CD14-positive monocyte (primary cell): ENCODE measurements around the gene CAMKK1. TPM values are rescaled to one million over a fixed set of nuclear protein-coding genes. Genes with fewer than 3 reads are reported as not detected.

ENCODE experiments used
- DNase-seq, 3 donors: peaks; one replicate each; pipeline ENCODE4 v3.0.0-alpha.2; 2011 to 2022
- H2AFZ ChIP-seq: 2 replicates; pipeline ENCODE4 v1.6.0; 2012; ENCODE audit warnings: mild to moderate bottlenecking, low read depth, low read length, inconsistent platforms; ENCODE audit not compliant: insufficient read depth, poor library complexity, severe bottlenecking
- H3K27ac ChIP-seq, 2 donors: 1 replicate in 1 of 2; 2 replicates in 1 of 2; pipeline ENCODE4 v1.5.1; 2012 to 2013; ENCODE audit warnings: low read length in 2 of 2, control low read depth in 1 of 2, inconsistent platforms in 1 of 2, low read depth in 1 of 2, mild to moderate bottlenecking in 1 of 2
- H3K27me3 ChIP-seq, 2 donors: one replicate each; pipeline versions ENCODE4 v1.6.0 to v1.6.1; 2011 to 2013; ENCODE audit warnings: low read length in 2 of 2; ENCODE audit not compliant: control insufficient read depth in 2 of 2, insufficient read depth in 2 of 2
- H3K36me3 ChIP-seq, 2 donors: replicated peaks in 1 of 2; 1 replicate in 1 of 2; 2 replicates in 1 of 2; pipeline versions ENCODE4 v1.5.1 to v1.6.1; 2012 to 2013; ENCODE audit warnings: low read length in 2 of 2, control low read depth in 1 of 2, inconsistent platforms in 1 of 2, mild to moderate bottlenecking in 1 of 2; ENCODE audit not compliant: insufficient read depth in 2 of 2, control insufficient read depth in 1 of 2
- H3K4me1 ChIP-seq, 2 donors: 1 replicate in 1 of 2; 2 replicates in 1 of 2; pipeline versions ENCODE4 v1.5.1 to v1.6.1; 2012 to 2013; ENCODE audit warnings: low read length in 2 of 2, control low read depth in 1 of 2, inconsistent platforms in 1 of 2, mild to moderate bottlenecking in 1 of 2, moderate library complexity in 1 of 2; ENCODE audit not compliant: insufficient read depth in 2 of 2, control insufficient read depth in 1 of 2
- H3K4me2 ChIP-seq: replicated peaks from 2 replicates; pipeline ENCODE3; 2012; ENCODE audit warnings: low read length, moderate library complexity, mild to moderate bottlenecking; ENCODE audit not compliant: poor library complexity, severe bottlenecking; ENCODE audit errors: extremely low read depth
- H3K4me3 ChIP-seq, 3 experiments: fragments of 200-600 bp in 1 of 3; sonication (generic) in 1 of 3; replicated peaks in 1 of 3; 1 replicate in 2 of 3; 2 replicates in 1 of 3; pipeline ENCODE4 v1.5.1; 2011 to 2013; ENCODE audit warnings: low read length in 3 of 3, mild to moderate bottlenecking in 3 of 3, control low read depth in 2 of 3, low read depth in 2 of 3, inconsistent platforms in 1 of 3, moderate library complexity in 1 of 3
- H3K79me2 ChIP-seq: 2 replicates; pipeline ENCODE4 v1.6.0; 2012; ENCODE audit warnings: mild to moderate bottlenecking, control low read depth, inconsistent platforms, low read length, moderate library complexity; ENCODE audit not compliant: insufficient read depth
- H3K9ac ChIP-seq: 2 replicates; pipeline ENCODE4 v1.6.0; 2017; ENCODE audit warnings: low read length, mild to moderate bottlenecking; ENCODE audit not compliant: insufficient read depth, poor library complexity, severe bottlenecking
- H3K9me3 ChIP-seq, 2 donors: replicated peaks in 1 of 2; 1 replicate in 1 of 2; 2 replicates in 1 of 2; pipeline versions ENCODE4 v1.5.1 to v1.6.1; 2012 to 2013; ENCODE audit warnings: low read length in 2 of 2, control low read depth in 1 of 2; ENCODE audit not compliant: control insufficient read depth in 1 of 2, insufficient read depth in 1 of 2
- H4K20me1 ChIP-seq: 2 replicates; pipeline ENCODE4 v1.6.0; 2012; ENCODE audit warnings: mild to moderate bottlenecking, low read length, control low read depth, moderate library complexity; ENCODE audit not compliant: insufficient read depth
- H3K27ac Mint-ChIP-seq, 7 donors: one replicate each; pipeline ENCODE4 v1.8.0; 2020; ENCODE audit warnings: mild to moderate bottlenecking in 7 of 7, mixed read lengths in 7 of 7, moderate library complexity in 6 of 7, inconsistent platforms in 2 of 7
- H3K27me3 Mint-ChIP-seq, 3 donors: one replicate each; pipeline ENCODE4 v1.8.0; 2021 to 2022; ENCODE audit warnings: low read depth in 3 of 3, mild to moderate bottlenecking in 3 of 3, mixed read lengths in 3 of 3, moderate library complexity in 3 of 3, inconsistent platforms in 1 of 3
- H3K36me3 Mint-ChIP-seq, 2 donors: one replicate each; pipeline ENCODE4 v1.8.0; 2020; ENCODE audit warnings: mixed read lengths in 2 of 2, inconsistent platforms in 1 of 2, mild to moderate bottlenecking in 1 of 2
- H3K4me1 Mint-ChIP-seq: one replicate; pipeline ENCODE4 v1.8.0; 2020; ENCODE audit warnings: mild to moderate bottlenecking, mixed read lengths
- H3K4me3 Mint-ChIP-seq, 2 donors: one replicate each; pipeline ENCODE4 v1.8.0; 2020; ENCODE audit warnings: mild to moderate bottlenecking in 2 of 2, mixed read lengths in 2 of 2, moderate library complexity in 1 of 2
- H3K9me3 Mint-ChIP-seq, 7 donors: one replicate each; pipeline ENCODE4 v1.8.0; 2020 to 2022; ENCODE audit warnings: mixed read lengths in 7 of 7, mild to moderate bottlenecking in 6 of 7, moderate library complexity in 6 of 7, inconsistent platforms in 2 of 7
- CTCF ChIP-seq: fragments of 200-600 bp; IDR thresholded peaks from one replicate; pipeline ENCODE4 v1.8.0; 2022; ENCODE audit warnings: antibody characterized with exemption, mild to moderate bottlenecking
- WGBS: methylation state at CpG from one replicate; pipeline ENCODE4 v1.1.5; 2013; ENCODE audit warnings: missing lambda C conversion rate; ENCODE audit not compliant: insufficient coverage; 5-methylcytosine and 5-hydroxymethylcytosine counted together
- intact Hi-C, 2 donors: fragments of 100-400 bp; cut with micrococcal nuclease; formaldehyde crosslinking; loops; one replicate each; pipeline versions ENCODE4 v1.15.0 to v1.15.1; 2023
- polyA plus RNA-seq, 3 donors: library from polyadenylated mRNA; depleted of rRNA in 1 of 3; unstranded in 2 of 3; stranded (reverse) in 1 of 3; fragments of 300-500 nt in 2 of 3; fragments of >200 nt in 1 of 3; fragmentation: Illumina TruSeq in 2 of 3; gene quantifications; 1 replicate in 2 of 3; 2 replicates in 1 of 3; pipeline ENCODE4 v1.2.3, GENCODE V29; 2012 to 2021

CAMKK1 gene
- polyA plus RNA-seq, 3 donors, result 0.74 to 24.1 (median 1.5) TPM

- peaks cover 36 to 55% of the 10 kb centered on the region in 2 donors for H3K36me3 Mint-ChIP-seq
- peaks cover 0 to 5% (median 3%) of the 10 kb centered on the region in 3 donors for H3K27me3 Mint-ChIP-seq
- Histone ChIP-seq H3K4me3 (no peak overlapping the region), H3K36me3 (peaks cover 37 to 51% of the 10 kb centered on the region in 2 donors), H4K20me1 (no peaks in the 10 kb centered on the region), H2AFZ (no peak overlapping the region), H3K4me2 (no peak overlapping the region), H3K27ac (no peak overlapping the region), H3K9me3 (no peaks in the 10 kb centered on the region), H3K9ac (no peak overlapping the region), H3K27me3 (no peaks in the 10 kb centered on the region), H3K4me1 (no peaks in the 10 kb centered on the region), H3K79me2 (no peaks in the 10 kb centered on the region)
- intact Hi-C loops, result loop anchor here in 1 of 2 donors (5.0 kb wide), 1 partner anchor 88 kb away; no protein-coding TSS in a partner anchor
- H3K27ac Mint-ChIP-seq, result peak overlapping the region in 1 of 7 donors; percentile 50
- H3K4me1 Mint-ChIP-seq, result peaks cover 2% of the 10 kb centered on the region
- 91% methylated on average over 30 of the region's 40 CpGs for WGBS
- no peak overlapping the region for H3K4me3 Mint-ChIP-seq
- no peak for DNase-seq
- H3K9me3 Mint-ChIP-seq, result peaks cover 0 to 3% (median 0%) of the 10 kb centered on the region in 7 donors
- TF ChIP-seq CTCF, result no peak
These were observed 31.9 kb upstream of the CAMKK1 start for GRCh38 chr17:3924512-3925350.

- intact Hi-C loops, result no loop called here
- H3K79me2 ChIP-seq, result no peaks in the 10 kb centered on the region
- no peak overlapping the region for H3K27ac ChIP-seq
- peaks cover 5 to 7% of the 10 kb centered on the region in 2 donors for H3K4me1 ChIP-seq
- WGBS, result 95% methylated on average over 10 of the region's 18 CpGs
- H3K27me3 ChIP-seq, result no peaks in the 10 kb centered on the region
- no peak for TF ChIP-seq CTCF
- H2AFZ ChIP-seq, result no peak overlapping the region
- H3K27me3 Mint-ChIP-seq, result peaks cover 0 to 5% (median 3%) of the 10 kb centered on the region in 3 donors
- H3K36me3 Mint-ChIP-seq, result peaks cover 32 to 44% of the 10 kb centered on the region in 2 donors
- H4K20me1 ChIP-seq, result no peaks in the 10 kb centered on the region
- peaks cover 2% of the 10 kb centered on the region for H3K4me1 Mint-ChIP-seq
- H3K4me3 Mint-ChIP-seq, result no peak overlapping the region
- no peaks in the 10 kb centered on the region for H3K9me3 ChIP-seq
- no peak for DNase-seq
- peaks cover 28 to 40% of the 10 kb centered on the region in 2 donors for H3K36me3 ChIP-seq
- H3K4me3 ChIP-seq, result no peak overlapping the region
- H3K27ac Mint-ChIP-seq, result peak overlapping the region in 2 of 7 donors; percentile 27 to 54
- H3K9ac ChIP-seq, result no peak overlapping the region
- peaks cover 0 to 3% (median 0%) of the 10 kb centered on the region in 7 donors for H3K9me3 Mint-ChIP-seq
- no peak overlapping the region for H3K4me2 ChIP-seq
These were observed 30.8 kb upstream of the CAMKK1 start for GRCh38 chr17:3923466-3924190.
